Adipocyte (in vitro differentiated cells): ENCODE results near the gene KLK15.

Experiments used
- DNase-seq: peaks from one replicate; pipeline ENCODE4 v3.0.0-alpha.2; 2015; ENCODE audit warnings: low read depth
- H3K27me3 ChIP-seq: replicated peaks from 2 replicates; pipeline ENCODE4 v1.7.0; 2013; ENCODE audit warnings: mild to moderate bottlenecking, low read length, moderate library complexity; ENCODE audit not compliant: control insufficient read depth, insufficient read depth
- H3K36me3 ChIP-seq: 2 replicates; pipeline ENCODE4 v1.7.0; 2013; ENCODE audit warnings: low read length, mild to moderate bottlenecking, moderate library complexity; ENCODE audit not compliant: control insufficient read depth, insufficient read depth, severe bottlenecking
- H3K4me1 ChIP-seq: 2 replicates; pipeline ENCODE4 v1.7.0; 2013; ENCODE audit warnings: mild to moderate bottlenecking, low read length, moderate library complexity; ENCODE audit not compliant: control insufficient read depth, insufficient read depth
- H3K4me3 ChIP-seq: 2 replicates; pipeline ENCODE4 v1.7.0; 2013; ENCODE audit warnings: mild to moderate bottlenecking, low read length, moderate library complexity
- H3K9ac ChIP-seq: 2 replicates; pipeline ENCODE4 v1.7.0; 2013; ENCODE audit warnings: mild to moderate bottlenecking, low read length, moderate library complexity
- H3K9me3 ChIP-seq: 2 replicates; pipeline ENCODE4 v1.7.0; 2013; ENCODE audit warnings: mild to moderate bottlenecking, low read length, moderate library complexity; ENCODE audit not compliant: control insufficient read depth

KLK15 gene, protein sequence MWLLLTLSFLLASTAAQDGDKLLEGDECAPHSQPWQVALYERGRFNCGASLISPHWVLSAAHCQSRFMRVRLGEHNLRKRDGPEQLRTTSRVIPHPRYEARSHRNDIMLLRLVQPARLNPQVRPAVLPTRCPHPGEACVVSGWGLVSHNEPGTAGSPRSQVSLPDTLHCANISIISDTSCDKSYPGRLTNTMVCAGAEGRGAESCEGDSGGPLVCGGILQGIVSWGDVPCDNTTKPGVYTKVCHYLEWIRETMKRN

DNA sequence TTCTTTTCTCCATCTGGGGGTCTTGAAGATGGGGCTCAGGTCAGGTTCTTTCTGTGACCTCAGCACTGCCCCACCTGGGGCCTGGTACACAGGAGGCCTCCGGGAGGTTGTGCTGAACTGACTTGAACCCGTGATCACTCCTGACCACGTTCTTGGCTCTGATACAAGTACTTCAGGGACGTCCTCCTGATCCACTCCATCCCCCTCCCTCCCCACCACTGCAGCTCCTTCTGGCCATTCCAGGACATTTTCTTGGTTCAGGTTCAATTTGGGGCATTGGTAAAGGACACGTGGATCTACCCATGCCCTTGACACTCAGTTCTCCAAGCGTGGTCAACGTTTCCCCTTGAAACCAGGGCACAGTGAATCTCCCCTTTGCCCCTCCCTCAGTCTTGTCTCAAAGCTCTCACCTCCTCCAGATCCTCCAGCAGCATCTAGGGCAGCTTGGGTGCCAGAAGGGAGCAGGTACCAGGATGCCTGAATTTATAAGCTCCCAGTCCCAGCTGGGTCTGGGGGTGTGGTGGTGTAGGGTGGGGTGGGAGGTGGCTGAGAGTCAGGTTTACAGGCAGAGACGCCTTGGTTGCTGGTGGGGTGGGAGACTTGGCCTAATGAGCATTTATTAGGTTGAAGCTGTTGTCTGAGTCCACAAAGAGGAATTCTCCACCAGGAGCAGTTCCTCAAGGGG lies at the start of gene KLK15:
KLK15 (minus strand) TSS at position 458 of the 685 bp plus-strand sequence. CDS start 2,082 bp downstream, outside the sequence.
- H3K36me3 ChIP-seq = no peaks in the 10 kb centered on the region
- peaks cover 41% of the 10 kb centered on the region for H3K27me3 ChIP-seq
- DNase-seq = no peak
- no peaks in the 10 kb centered on the region for H3K9me3 ChIP-seq
- H3K4me3 ChIP-seq = no peak within 1 kb of the TSS
- no peak within 1 kb of the TSS for H3K9ac ChIP-seq
- peaks cover 5% of the 10 kb centered on the region for H3K4me1 ChIP-seq

DNA sequence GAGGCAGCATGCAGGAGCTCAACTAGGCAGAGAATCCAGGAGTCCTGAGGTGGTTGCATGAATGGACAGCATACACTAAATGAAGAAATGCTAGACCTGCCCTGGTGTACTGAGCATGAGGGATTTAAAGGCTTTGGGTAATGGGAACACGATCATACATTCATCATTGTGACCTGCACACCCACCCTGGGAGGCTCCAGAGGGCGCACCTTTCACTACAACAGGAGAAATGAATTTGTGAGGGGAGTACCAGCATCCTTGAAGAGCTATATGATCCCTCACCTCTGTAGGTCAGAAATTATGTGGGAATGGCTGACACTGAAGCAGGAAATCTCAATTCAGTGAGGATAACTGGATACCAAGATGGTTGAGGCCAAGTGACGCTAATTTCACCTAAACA lies 48.8 kb upstream of the KLK15 start:
- H3K9ac ChIP-seq = no peak overlapping the region
- no peak overlapping the region for H3K4me3 ChIP-seq
- H3K27me3 ChIP-seq = peaks cover 51% of the 10 kb centered on the region
- DNase-seq = no peak
- H3K36me3 ChIP-seq = no peaks in the 10 kb centered on the region
- no peaks in the 10 kb centered on the region for H3K9me3 ChIP-seq
- H3K4me1 ChIP-seq = no peaks in the 10 kb centered on the region

DNA sequence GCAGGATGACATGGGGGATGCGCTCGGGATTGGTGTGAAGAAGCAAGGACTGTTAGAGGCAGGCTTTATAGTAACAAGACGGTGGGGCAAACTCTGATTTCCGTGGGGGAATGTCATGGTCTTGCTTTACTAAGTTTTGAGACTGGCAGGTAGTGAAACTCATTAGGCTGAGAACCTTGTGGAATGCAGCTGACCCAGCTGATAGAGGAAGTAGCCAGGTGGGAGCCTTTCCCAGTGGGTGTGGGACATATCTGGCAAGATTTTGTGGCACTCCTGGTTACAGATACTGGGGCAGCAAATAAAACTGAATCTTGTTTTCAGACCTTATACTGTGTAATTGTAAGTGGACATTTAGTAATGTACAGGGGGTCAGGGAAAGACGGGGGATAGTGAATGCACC lies 46.9 kb upstream of the KLK15 start:
- DNase-seq = no peak
- H3K36me3 ChIP-seq = no peaks in the 10 kb centered on the region
- H3K4me3 ChIP-seq = no peak overlapping the region
- H3K9me3 ChIP-seq = no peaks in the 10 kb centered on the region
- H3K4me1 ChIP-seq = no peaks in the 10 kb centered on the region
- peaks cover 41% of the 10 kb centered on the region for H3K27me3 ChIP-seq
- no peak overlapping the region for H3K9ac ChIP-seq

DNA sequence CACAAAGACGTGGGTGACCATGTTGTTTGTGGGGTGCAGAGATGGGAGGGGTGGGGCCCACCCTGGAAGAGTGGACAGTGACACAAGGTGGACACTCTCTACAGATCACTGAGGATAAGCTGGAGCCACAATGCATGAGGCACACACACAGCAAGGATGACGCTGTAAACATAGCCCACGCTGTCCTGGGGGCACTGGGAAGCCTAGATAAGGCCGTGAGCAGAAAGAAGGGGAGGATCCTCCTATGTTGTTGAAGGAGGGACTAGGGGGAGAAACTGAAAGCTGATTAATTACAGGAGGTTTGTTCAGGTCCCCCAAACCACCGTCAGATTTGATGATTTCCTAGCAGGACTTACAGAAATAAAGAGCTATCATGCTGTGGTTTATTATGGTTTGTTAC lies 45.5 kb upstream of the KLK15 start:
- no peaks in the 10 kb centered on the region for H3K36me3 ChIP-seq
- DNase-seq = no peak
- peaks cover 45% of the 10 kb centered on the region for H3K27me3 ChIP-seq
- H3K9me3 ChIP-seq = no peaks in the 10 kb centered on the region
- H3K4me1 ChIP-seq = no peaks in the 10 kb centered on the region
- H3K4me3 ChIP-seq = no peak overlapping the region
- no peak overlapping the region for H3K9ac ChIP-seq

DNA sequence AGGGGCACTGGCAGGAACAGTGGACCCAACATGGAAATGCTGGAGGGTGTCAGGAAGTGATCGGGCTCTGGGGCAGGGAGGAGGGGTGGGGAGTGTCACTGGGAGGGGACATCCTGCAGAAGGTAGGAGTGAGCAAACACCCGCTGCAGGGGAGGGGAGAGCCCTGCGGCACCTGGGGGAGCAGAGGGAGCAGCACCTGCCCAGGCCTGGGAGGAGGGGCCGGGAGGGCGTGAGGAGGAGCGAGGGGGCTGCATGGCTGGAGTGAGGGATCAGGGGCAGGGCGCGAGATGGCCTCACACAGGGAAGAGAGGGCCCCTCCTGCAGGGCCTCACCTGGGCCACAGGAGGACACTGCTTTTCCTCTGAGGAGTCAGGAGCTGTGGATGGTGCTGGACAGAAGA lies 44.0 kb upstream of the KLK15 start:
- Histone ChIP-seq H3K27me3 (peaks cover 41% of the 10 kb centered on the region), H3K4me1 (no peaks in the 10 kb centered on the region), H3K9ac (no peak overlapping the region), H3K9me3 (no peaks in the 10 kb centered on the region), H3K4me3 (no peak overlapping the region), H3K36me3 (no peaks in the 10 kb centered on the region)
- DNase-seq = no peak

DNA sequence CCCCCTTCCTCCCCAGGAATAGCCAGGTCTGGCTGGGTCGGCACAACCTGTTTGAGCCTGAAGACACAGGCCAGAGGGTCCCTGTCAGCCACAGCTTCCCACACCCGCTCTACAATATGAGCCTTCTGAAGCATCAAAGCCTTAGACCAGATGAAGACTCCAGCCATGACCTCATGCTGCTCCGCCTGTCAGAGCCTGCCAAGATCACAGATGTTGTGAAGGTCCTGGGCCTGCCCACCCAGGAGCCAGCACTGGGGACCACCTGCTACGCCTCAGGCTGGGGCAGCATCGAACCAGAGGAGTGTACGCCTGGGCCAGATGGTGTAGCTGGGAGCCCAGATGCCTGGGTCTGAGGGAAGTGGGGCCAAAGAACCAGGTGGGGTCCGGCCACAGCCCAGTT lies 43.1 kb upstream of the KLK15 start:
- H3K9ac ChIP-seq = no peak overlapping the region
- no peaks in the 10 kb centered on the region for H3K36me3 ChIP-seq
- H3K27me3 ChIP-seq = peaks cover 36% of the 10 kb centered on the region
- no peak overlapping the region for H3K4me3 ChIP-seq
- DNase-seq = no peak
- H3K9me3 ChIP-seq = no peaks in the 10 kb centered on the region
- H3K4me1 ChIP-seq = no peaks in the 10 kb centered on the region

DNA sequence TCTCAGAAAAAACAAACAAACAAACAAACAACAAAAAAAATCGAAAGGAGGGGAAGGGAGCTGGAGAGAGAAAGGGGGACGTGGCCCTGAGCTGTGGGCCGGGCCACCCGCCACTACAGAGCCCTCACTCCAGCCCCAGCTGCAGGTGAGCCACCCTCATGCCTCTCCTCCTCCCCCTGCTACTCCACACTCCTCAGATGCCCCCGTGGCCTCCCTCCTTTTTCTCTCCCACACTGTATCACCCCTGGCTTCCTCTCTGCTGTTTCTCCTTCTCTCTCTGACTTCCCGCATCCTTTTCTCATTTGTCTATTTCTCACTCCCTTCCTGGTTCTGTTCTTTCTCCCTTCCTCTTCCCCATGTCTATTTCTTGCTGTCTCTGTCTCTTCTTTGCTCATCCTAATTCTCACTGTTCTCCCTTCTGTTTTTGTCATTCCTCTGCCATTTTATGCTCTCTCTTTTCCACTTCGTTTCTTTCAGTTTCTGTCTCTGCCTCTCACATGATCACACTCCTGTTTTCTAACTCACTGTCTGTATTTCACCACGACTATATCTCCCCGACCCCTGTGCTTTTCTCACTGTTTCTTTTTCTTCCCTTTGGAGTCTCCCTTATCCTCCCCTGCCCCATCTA lies 42.5 kb upstream of the KLK15 start:
- no peak overlapping the region for H3K4me3 ChIP-seq
- H3K36me3 ChIP-seq = no peaks in the 10 kb centered on the region
- H3K9me3 ChIP-seq = no peaks in the 10 kb centered on the region
- no peaks in the 10 kb centered on the region for H3K4me1 ChIP-seq
- H3K9ac ChIP-seq = no peak overlapping the region
- peaks cover 38% of the 10 kb centered on the region for H3K27me3 ChIP-seq
- no peak for DNase-seq

DNA sequence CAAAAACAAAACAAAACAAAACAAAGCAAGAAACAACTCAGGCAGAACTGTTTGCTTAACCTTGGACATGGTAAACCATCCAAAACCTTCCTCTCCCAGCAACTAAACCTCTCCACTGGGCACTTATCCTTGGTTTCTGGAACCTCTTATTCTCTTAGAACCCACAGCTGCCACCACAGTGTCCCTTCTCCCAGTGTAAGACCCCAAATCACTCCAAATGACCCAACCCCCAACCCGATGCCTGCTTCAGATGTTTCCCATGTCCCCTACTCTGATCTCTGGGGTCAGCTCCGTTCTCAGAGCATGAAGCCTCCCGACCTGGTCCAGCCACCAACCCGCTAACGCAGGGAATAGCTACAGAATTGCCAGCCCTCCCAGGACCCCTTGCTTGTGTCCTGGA lies 40.8 kb upstream of the KLK15 start:
- DNase-seq = no peak
- H3K4me1 ChIP-seq = no peaks in the 10 kb centered on the region
- no peaks in the 10 kb centered on the region for H3K36me3 ChIP-seq
- no peaks in the 10 kb centered on the region for H3K9me3 ChIP-seq
- H3K9ac ChIP-seq = no peak overlapping the region
- H3K4me3 ChIP-seq = no peak overlapping the region
- H3K27me3 ChIP-seq = peaks cover 39% of the 10 kb centered on the region

DNA sequence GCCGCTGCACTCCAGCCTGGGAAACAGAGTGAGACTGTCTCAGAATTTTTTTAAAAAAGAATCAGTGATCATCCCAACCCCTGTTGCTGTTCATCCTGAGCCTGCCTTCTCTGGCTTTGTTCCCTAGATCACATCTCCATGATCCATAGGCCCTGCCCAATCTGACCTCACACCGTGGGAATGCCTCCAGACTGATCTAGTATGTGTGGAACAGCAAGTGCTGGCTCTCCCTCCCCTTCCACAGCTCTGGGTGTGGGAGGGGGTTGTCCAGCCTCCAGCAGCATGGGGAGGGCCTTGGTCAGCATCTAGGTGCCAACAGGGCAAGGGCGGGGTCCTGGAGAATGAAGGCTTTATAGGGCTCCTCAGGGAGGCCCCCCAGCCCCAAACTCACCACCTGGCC lies 39.7 kb upstream of the KLK15 start, which contains the start of gene KLK2:
KLK2 (plus strand) TSS at position 384 of the 400 bp plus-strand sequence. CDS start 35 bp downstream, outside the sequence.
- H3K4me3 ChIP-seq = no peak within 1 kb of the TSS
- no peak for DNase-seq
- H3K9me3 ChIP-seq = no peaks in the 10 kb centered on the region
- peaks cover 46% of the 10 kb centered on the region for H3K27me3 ChIP-seq
- no peak within 1 kb of the TSS for H3K9ac ChIP-seq
- no peaks in the 10 kb centered on the region for H3K36me3 ChIP-seq
- no peaks in the 10 kb centered on the region for H3K4me1 ChIP-seq

DNA sequence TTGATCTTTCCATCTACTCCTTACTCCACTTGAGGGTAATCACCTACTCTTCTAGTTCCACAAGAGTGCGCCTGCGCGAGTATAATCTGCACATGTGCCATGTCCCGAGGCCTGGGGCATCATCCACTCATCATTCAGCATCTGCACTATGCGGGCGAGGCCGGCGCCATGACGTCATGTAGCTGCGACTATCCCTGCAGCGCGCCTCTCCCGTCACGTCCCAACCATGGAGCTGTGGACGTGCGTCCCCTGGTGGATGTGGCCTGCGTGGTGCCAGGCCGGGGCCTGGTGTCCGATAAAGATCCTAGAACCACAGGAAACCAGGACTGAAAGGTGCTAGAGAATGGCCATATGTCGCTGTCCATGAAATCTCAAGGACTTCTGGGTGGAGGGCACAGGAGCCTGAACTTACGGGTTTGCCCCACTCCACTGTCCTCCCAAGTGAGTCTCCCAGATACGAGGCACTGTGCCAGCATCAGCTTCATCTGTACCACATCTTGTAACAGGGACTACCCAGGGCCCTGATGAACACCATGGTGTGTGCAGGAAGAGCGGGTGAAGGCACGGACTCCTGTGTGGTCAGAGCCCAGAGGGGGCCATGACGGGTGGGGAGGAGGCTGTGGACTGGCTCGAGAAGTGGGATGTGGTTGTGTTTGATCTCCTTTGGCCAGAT lies 37.2 kb upstream of the KLK15 start:
- Histone ChIP-seq H3K36me3 (no peaks in the 10 kb centered on the region), H3K4me3 (no peak overlapping the region), H3K9me3 (no peaks in the 10 kb centered on the region), H3K4me1 (no peaks in the 10 kb centered on the region), H3K9ac (no peak overlapping the region), H3K27me3 (peaks cover 54% of the 10 kb centered on the region)
- DNase-seq = no peak

DNA sequence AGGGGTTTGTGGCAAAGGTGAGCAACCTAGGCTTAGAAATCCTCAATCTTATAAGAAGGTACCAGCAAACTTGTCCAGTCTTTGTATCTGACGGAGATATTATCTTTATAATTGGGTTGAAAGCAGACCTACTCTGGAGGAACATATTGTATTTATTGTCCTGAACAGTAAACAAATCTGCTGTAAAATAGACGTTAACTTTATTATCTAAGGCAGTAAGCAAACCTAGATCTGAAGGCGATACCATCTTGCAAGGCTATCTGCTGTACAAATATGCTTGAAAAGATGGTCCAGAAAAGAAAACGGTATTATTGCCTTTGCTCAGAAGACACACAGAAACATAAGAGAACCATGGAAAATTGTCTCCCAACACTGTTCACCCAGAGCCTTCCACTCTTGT lies 36.1 kb upstream of the KLK15 start:
- Histone ChIP-seq H3K27me3 (peaks cover 49% of the 10 kb centered on the region), H3K9ac (no peak overlapping the region), H3K9me3 (no peaks in the 10 kb centered on the region), H3K36me3 (no peaks in the 10 kb centered on the region), H3K4me3 (no peak overlapping the region), H3K4me1 (no peaks in the 10 kb centered on the region)
- DNase-seq = no peak
